HG03571 (cell line): ENCODE data around the gene PARVB.
"Not testable (repeated sequence)": the region's sequence is repeated elsewhere in the genome, so short reads cannot be mapped to it uniquely, and the experiment has no call there.

Source experiments
- ATAC-seq: cut with Tn5 transposase; IDR thresholded peaks from one replicate; pipeline ENCODE4 v1.9.1; 2021; ENCODE audit not compliant: unreplicated experiment

Gene PARVB

GRCh38 chr22:43996981-43997265, 27.2 kb upstream of the PARVB start:
- no peak for ATAC-seq

GRCh38 chr22:43998679-43999264, 25.3 kb upstream of the PARVB start:
- ATAC-seq = no peak

- ATAC-seq = no peak
These were observed 24.7 kb upstream of the PARVB start for GRCh38 chr22:43999378-43999777.

DNA sequence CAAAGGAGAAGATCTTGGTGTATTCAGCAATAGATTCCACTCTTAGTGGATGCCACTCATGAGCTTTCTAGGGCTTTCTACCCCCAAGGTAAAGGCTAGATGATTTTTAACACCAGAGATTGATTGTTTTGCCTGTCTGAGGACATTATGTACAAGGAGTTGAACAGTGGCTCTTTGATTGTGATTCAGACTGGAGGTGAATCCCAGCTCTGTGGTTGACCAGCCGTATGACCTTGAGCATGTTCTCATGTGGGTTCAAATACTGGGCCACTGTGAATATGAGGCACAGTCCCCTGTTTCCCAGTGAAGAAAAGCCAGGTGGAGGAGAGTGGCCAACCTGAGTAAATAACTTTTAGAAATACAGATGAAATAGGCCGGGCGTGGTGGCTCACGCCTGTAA, 24.0 kb upstream of the PARVB start:
- no peak for ATAC-seq

DNA sequence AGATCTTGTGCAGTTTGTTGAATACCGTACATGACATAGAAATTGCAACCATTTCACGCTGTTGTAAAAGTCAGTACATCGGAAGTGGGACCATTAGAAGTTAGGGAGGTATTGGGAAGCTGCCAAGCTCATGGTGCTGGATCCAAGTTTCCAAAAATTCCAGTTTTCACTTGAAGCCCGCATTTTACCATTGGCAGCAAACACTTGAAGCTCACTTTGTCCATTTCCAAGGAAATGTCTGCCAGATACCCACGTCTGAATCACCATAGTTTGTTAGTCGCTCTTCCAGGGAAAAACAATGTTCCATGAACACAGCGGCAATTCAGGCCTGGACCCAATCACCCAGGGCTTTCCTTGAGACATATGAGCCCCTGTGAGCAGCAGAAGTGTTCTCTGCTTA, 22.6 kb upstream of the PARVB start:
- ATAC-seq = no peak

- no peak for ATAC-seq
These were observed 21.8 kb upstream of the PARVB start for GRCh38 chr22:44002324-44002723.

GRCh38 chr22:44002997-44003396, 21.1 kb upstream of the PARVB start:
- no peak for ATAC-seq

DNA sequence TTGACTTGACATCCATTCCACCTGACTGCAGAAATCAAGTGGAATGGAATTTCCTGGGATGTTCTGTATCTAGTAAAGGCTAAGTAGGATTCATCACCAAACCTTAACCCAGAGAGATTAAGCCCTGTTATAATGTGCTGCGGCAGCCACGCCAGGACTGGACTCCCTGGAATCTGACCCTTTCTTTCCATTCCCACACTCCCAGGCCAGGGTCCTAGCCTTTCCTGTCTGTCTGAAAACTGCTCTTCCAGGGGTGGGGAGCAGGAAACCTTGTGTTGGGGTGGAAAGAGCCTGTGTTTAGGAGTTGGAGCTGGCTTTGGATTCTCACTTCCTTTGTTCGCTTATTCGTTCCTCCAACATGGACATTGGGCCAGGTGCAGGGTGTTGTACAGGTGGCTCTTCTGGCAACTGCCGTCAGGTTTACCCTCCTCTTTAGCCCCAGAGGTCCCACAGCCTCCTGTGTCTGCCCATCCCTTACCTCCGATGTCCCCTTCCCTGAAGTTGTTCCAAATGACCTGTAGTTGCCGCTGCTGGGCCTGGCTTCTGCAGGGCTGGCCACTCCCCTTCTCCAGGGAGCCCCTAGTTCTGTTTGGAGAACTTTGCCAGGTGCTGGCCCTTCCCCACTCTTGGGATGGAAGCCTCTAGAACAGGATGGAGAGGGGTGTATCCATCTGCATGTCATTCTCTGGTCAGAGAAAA, 20.5 kb upstream of the PARVB start:
- no peak for ATAC-seq

DNA sequence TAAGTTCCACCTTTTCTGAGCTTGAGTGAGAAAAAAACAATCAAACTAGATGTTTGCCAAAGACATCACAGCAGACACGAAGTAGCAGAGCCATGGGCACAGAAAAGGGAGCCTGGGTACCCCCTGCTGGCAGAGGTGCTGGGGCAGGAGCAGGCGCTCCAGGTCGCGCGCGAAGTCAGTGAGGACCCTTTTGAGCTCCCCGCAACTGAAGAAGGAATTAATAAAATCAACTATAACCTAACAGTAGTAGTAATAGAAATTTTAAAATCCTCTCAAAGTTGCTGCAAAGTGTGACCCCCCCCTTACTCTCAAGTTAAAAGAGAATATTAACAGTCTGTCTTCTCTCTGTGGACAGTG, 20.0 kb upstream of the PARVB start:
- ATAC-seq = no peak

GRCh38 chr22:44005524-44005923, 18.6 kb upstream of the PARVB start:
- ATAC-seq = no peak

GRCh38 chr22:44012162-44012561, 11.9 kb upstream of the PARVB start:
- ATAC-seq = no peak

DNA sequence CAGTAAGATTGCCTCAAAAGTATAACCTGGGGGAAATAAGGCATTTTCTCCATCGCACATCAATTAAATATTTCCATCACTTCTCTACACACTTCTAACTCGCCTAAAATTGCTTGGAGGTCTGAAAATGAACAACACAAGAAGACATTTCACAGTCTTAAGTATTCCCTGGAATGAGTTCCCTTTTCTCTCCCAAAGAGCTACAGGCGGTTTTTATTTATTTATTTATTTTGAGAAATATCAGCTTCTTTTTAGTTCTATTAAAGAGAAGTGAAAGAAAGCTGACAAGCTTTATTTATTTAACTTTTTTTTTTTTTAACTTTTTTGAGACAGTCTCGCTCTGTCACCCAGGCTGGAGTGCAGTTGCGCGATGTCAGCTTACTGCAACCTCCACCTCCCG, 11.5 kb upstream of the PARVB start:
- ATAC-seq = no peak

DNA sequence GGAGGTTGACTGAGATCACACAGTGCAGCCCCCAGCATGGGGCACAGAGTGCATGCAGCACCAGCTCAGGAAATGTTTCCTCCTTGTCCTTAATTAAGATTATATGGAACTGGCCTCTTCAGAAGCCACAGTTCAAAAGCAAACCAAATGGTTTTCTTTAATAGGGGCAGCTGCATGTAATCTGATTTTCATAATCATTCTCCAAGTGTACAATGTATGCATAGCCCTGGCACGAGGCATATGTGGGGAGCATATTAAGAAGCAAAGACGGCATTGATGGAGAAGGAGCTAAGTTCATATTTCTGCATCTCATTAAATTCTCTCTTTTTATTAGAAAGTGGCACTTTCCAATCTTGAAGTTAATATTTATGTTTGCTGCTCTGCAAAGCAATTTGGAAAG, 9.9 kb upstream of the PARVB start:
- ATAC-seq = no peak

GRCh38 chr22:44016586-44016985, 7.5 kb upstream of the PARVB start:
- ATAC-seq = not testable (repeated sequence)

DNA sequence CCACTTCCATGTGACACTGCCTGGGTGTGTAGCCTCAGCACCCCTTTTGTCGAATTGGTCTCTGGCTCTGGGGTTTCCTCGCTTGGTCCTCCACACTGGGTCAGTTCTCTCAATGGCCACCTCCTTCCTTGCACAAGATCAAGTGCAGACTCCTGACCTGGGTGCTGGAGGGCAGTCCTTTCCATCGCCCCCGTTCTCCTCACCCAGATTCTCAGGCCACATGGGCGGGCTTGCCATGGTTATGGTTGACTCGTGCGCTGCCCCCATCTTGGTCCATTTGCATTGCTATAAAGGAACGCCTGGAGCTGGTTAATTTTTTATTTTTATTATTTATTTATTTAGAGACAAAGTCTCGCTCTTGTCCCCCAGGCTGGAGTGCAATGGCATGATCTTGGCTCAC, 5.5 kb upstream of the PARVB start:
- no peak for ATAC-seq

GRCh38 chr22:44019416-44019815, 4.7 kb upstream of the PARVB start:
- ATAC-seq = no peak

DNA sequence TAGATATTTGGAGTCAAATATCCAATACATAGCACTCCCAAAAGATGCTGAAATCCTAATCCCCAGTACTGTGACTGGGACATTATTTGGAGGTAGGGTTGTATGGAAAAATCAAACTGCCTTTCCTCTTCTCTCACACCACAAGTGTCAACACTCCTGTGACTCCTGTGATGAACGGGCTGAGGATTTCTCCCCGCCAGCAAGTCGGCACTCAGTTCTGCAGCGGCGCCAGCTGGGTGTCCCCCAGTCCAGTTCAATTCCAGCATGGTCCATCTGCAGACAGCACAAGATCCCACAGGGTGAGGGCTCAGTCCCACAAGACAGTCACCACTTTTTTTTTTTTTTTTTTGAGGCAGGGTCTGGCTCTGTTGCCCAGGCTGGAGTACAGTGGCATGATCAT, 4.3 kb upstream of the PARVB start:
- ATAC-seq = no peak

GRCh38 chr22:44020981-44021380, 3.1 kb upstream of the PARVB start:
- ATAC-seq = no peak

DNA sequence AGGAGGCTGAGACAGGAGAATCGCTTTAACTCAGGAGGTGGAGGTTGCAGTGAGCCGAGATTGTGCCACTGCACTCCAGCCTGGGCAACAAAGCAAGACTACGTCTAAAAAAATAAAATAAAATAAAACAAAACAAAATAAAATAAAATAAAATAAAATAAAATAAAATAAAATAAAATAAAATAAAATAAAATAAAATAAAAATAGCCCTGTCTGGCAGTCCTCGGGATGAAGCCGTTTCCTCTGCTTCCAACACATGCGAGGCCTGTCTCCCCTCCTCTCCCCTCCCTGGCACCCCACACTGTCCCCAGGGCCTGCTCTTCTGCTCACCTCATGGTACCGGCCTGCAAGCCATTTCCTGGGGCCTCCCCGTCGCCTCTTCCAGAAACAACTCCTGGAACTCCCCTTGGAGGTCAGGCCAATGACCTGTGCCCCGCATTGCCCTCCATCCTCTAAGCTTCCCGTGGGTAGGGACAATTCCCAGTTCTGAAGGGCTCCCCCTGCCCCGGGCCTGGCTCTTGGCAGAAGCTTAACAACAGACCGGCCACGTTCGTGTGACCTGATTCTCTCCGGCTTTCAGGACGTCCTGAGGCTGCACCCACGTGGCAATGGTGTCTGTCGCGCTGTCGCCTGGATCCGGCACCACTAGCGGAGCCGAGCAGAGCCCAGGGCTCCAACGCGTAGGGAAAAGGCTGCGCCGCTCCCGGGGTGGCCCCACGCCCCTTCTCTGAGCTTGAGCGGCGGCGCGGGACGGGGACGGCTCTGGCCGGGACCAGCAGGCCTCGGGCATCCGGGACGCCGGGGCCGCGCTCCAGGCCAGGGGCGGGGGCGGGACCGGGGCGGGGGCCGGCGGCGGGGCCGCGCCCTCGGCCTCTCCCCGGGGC, 456 bp upstream of the PARVB start:
- no peak for ATAC-seq

DNA sequence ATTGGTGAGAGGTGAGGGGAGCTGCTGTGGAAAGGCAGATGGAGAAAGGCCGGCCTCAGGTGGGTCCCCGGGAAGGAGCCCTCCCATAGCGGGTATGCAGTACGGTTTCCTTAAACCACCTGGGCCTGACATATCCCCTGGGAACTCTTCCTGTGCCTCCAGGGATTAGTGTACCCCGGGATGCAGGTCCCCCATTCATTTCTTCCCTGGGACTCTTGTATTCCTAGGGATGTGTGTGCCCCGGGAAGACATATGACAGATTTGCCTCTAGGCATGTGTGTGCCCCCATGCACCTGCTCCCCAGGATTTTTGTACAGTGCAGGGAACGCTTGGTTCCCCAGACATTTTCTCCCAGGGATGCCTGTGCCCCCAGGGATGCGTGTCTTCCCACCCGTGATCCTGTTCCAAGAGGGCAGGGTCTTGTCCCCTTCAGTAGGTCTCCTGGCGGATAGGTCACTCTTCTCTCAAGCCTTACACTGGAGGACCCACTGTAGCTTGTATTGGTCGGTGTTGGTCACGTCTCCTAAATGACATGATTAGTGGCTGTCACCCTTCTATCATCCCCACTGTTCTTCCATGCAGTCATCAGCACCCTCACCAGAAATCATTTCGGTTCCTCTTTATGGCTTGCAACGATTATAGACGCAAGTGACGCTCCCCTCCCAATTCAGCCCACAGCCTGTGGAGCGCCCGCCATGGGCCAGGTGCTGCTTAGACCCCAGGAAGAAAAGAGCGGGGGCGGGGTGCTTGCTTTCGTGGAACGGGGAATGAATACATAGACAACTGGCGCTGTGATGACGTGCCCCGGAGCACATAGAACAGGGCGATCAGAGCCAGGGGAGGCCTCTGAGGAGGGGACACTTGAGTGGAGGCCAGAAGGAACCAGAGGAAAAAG, 1.3 kb downstream of the PARVB start:
- ATAC-seq = peak; percentile 46

DNA sequence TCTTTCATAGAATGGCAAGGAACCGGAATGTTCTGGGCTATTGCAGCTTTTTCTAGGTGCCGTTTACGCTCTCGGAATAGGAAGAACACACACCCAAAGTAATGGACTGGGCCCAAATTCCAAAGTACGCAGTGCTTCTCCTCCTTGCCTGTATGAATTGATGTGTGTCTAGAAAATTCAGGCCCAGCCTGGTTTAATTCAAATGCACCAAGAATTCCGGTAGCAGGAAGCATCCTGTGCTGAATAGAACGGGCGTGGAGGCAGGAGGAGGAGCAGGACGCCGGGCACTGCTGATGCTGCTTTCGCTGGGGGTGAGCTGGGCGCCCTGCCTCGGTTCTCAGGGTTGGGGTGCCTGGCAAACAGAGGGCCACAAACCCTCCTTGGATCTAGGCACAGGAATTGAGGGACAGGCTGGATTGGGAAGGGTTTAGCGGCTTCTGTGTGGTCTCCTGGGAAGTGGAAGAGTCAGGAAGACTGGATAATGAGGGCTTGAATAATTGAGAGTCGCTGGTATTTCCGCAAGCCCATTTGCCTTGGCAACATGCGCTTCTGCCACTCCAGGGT, 2.0 kb downstream of the PARVB start:
- ATAC-seq = no peak
